Stomach smooth muscle (tissue), 2 donors: ENCODE data around the gene ARSK.
"Not testable (repeated sequence)": the region's sequence is repeated elsewhere in the genome, so short reads cannot be mapped to it uniquely, and the experiment has no call there.

ENCODE experiments used
- H3K27ac ChIP-seq: one replicate; pipeline ENCODE4 v1.7.0; 2013; ENCODE audit warnings: mild to moderate bottlenecking, low read length, inconsistent platforms
- H3K27me3 ChIP-seq, 2 donors: one replicate each; pipeline ENCODE4 v1.7.0; 2013; ENCODE audit warnings: low read length in 2 of 2; ENCODE audit not compliant: insufficient read depth in 2 of 2, control insufficient read depth in 1 of 2
- H3K36me3 ChIP-seq, 2 donors: one replicate each; pipeline ENCODE4 v1.7.0; 2013; ENCODE audit warnings: low read length in 2 of 2; ENCODE audit not compliant: control insufficient read depth in 2 of 2, insufficient read depth in 2 of 2
- H3K4me1 ChIP-seq: one replicate; pipeline ENCODE4 v1.7.0; 2013; ENCODE audit warnings: low read length; ENCODE audit not compliant: control insufficient read depth, insufficient read depth
- H3K4me3 ChIP-seq, 2 donors: one replicate each; pipeline ENCODE4 v1.7.0; 2013; ENCODE audit warnings: low read length in 2 of 2
- H3K9ac ChIP-seq, 2 donors: one replicate each; pipeline ENCODE4 v1.7.0; 2013; ENCODE audit warnings: low read length in 2 of 2, mild to moderate bottlenecking in 1 of 2
- H3K9me3 ChIP-seq, 2 donors: one replicate each; pipeline ENCODE4 v1.7.0; 2013; ENCODE audit warnings: low read length in 2 of 2; ENCODE audit not compliant: control insufficient read depth in 2 of 2
- donor health status: healthy.
- donor health status: Pancreatic carcinoma.

Gene ARSK

DNA sequence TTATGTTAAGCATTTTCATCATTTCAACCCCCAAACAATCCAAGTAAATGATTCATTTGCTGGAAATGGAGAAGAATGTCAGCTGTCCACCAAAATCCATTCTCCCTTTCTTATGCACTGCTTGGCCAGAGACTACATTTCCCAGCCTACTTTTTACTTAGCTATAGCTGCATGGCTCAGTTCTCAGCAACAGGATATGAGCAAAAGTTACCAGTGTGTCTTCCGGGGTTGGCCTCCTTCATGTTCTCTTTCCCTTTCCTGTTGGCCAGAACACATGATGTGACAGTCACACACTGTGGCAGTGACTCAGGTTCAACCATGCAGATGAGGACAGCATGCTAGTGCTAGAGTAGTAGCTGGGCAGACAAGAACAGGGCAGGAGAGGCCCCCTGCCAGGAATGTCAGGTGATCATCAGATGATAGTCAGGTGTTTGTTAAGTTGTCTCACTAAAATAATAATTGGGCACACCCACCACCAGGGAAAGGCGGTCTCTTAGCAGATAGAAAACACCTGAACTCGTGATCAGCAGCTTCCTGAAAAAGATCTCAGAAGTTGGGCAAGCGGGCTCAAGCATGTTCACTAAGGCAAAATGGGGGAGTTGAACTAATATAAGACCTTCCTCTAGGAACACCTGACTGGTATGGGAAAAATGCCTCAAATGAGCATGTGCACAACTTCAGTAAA, 77.2 kb downstream of the ARSK start:
- no peaks in the 10 kb centered on the region for H3K27me3 ChIP-seq
- H3K4me1 ChIP-seq = no peaks in the 10 kb centered on the region
- H3K36me3 ChIP-seq = no peaks in the 10 kb centered on the region
- no peaks in the 10 kb centered on the region for H3K9me3 ChIP-seq
- no peak overlapping the region for H3K4me3 ChIP-seq
- no peak overlapping the region for H3K9ac ChIP-seq
- H3K27ac ChIP-seq = no peak overlapping the region

DNA sequence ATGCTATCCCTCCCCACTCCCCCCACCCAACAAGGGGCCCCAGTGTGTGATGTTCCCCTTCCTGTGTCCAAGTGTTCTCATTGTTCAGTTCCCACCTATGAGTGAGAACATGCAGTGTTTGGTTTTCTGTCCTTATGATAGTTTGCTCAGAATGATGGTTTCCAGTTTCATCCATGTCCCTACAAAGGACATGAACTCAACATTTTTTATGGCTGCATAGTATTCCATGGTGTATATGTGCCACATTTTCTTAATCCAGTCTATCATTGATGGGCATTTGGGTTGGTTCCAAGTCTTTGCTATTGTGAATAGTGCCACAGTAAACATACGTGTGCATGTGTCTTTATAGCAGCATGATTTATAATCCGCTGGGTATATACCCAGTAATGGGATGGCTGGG, 78.0 kb downstream of the ARSK start:
- H3K4me1 ChIP-seq, H3K36me3 ChIP-seq, H3K27me3 ChIP-seq, H3K9me3 ChIP-seq, H3K27ac ChIP-seq, H3K4me3 ChIP-seq, H3K9ac ChIP-seq: not testable (repeated sequence)

DNA sequence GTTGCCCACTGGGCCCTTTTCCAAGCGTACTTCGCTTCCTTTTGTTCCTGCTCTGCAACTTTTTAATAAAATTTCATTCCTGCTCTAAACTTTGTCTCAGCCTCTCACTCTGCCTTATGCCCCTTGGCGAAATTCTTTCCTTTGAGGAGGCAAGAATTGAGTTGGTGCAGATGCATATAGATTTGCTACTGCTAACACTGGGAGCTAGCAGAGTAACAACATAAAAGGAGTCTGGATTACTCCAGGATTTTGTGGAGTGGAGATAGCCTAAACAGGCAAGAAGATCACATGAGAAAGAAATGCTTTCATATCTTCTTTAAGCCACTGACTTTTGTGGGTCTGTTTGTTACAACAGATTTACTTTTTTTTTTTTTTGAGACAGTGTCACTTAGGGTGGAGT, 78.8 kb downstream of the ARSK start:
- Histone ChIP-seq H3K27ac (no peak overlapping the region), H3K4me1 (no peaks in the 10 kb centered on the region), H3K9ac (no peak overlapping the region), H3K27me3 (no peaks in the 10 kb centered on the region), H3K4me3 (no peak overlapping the region), H3K36me3 (no peaks in the 10 kb centered on the region), H3K9me3 (no peaks in the 10 kb centered on the region)

DNA sequence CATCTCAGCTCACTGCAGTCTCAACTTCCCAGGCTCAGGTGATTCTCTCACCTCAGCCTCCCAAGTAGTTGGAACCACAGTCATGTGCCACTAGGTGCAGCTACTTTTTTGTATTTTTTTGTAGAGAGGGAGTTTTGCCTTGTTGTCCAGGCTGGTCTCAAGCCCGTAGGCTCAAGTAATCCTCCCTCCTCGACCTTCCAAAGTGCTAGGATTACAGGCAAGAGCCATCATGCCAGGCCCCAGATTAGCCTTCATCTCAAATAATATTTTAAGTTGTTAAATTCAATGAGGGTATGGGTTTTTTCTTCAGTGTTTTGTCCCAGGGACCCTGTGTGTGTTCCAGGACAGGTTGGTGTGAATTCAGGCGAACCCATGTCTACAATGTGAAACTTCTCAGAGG, 79.2 kb downstream of the ARSK start:
- H3K4me1 ChIP-seq = no peaks in the 10 kb centered on the region
- no peak overlapping the region for H3K9ac ChIP-seq
- no peak overlapping the region for H3K4me3 ChIP-seq
- no peaks in the 10 kb centered on the region for H3K36me3 ChIP-seq
- H3K27me3 ChIP-seq = no peaks in the 10 kb centered on the region
- H3K9me3 ChIP-seq = no peaks in the 10 kb centered on the region
- no peak overlapping the region for H3K27ac ChIP-seq

DNA sequence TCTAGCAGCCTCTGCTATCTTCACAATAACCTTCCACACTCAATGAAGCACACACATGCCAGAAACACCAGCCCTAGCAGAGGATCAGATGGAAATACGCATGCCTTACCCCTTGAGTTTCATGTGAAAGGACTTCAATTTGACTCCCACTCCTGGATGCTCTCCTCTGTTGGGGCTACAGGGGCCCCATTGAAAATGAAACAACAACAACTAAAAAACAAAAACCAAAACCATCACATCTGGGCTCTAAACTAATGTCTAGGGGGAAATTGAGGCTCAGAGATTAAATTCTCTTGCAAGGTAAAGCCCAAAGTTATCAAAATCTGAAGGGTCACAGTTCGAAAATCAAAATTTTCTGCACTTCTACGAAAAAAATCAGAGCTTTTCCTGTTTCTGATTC, 83.7 kb downstream of the ARSK start:
- H3K9ac ChIP-seq = no peak overlapping the region
- no peaks in the 10 kb centered on the region for H3K4me1 ChIP-seq
- H3K9me3 ChIP-seq = no peaks in the 10 kb centered on the region
- no peaks in the 10 kb centered on the region for H3K27me3 ChIP-seq
- H3K27ac ChIP-seq = no peak overlapping the region
- H3K36me3 ChIP-seq = no peaks in the 10 kb centered on the region
- no peak overlapping the region for H3K4me3 ChIP-seq

DNA sequence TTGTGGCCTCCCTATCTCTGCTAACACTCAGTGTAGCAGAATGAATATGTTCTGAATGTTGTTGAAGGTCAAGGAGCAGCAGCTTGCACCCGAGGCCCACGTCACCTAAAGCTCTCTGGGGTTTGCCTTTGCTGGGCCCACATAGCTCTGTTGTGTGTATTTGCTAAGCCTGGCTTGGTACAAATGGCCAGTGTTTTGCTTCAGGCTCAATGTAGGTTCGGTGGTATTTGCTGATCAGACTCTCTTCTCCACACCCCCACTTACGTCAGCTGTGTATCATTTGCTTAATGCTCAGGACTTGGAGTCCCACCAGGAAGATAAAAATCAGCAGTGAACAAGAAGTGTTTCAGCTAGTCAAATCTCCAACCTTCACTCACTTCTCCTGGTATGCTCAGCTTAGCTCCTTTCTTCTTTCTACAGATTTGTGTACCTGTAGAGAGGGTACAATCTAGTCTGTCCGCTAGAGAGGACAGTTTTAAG, 86.9 kb downstream of the ARSK start:
- no peaks in the 10 kb centered on the region for H3K9me3 ChIP-seq

DNA sequence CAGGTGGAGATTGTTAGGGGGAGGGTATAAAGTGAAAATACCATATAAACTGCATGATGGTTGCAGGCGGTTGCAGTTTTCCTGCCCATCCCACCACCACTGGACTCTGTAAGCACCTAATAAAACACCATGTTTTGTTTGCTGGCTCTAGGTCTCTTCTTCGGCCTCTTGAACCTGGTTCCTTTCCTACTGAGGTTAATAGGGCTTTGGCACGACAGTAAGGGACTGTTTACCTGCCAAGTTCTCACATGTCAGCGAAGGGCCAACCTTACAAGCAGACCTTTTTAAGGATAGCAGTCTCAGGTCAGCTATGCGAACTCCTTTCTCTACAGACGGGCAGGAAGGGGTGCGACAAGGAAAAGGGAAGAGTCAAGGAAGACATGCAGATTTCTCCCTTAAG, 88.3 kb downstream of the ARSK start:
- no peaks in the 10 kb centered on the region for H3K9me3 ChIP-seq
- H3K27me3 ChIP-seq = no peaks in the 10 kb centered on the region
- no peak overlapping the region for H3K27ac ChIP-seq
- H3K9ac ChIP-seq = no peak overlapping the region
- no peaks in the 10 kb centered on the region for H3K36me3 ChIP-seq
- H3K4me1 ChIP-seq = no peaks in the 10 kb centered on the region
- no peak overlapping the region for H3K4me3 ChIP-seq

More for the DNA sequence above, 86.9 kb downstream of the ARSK start:
- Histone ChIP-seq H3K9ac (no peak overlapping the region), H3K36me3 (no peaks in the 10 kb centered on the region), H3K4me3 (no peak overlapping the region), H3K27ac (no peak overlapping the region), H3K27me3 (no peaks in the 10 kb centered on the region), H3K4me1 (no peaks in the 10 kb centered on the region)

DNA sequence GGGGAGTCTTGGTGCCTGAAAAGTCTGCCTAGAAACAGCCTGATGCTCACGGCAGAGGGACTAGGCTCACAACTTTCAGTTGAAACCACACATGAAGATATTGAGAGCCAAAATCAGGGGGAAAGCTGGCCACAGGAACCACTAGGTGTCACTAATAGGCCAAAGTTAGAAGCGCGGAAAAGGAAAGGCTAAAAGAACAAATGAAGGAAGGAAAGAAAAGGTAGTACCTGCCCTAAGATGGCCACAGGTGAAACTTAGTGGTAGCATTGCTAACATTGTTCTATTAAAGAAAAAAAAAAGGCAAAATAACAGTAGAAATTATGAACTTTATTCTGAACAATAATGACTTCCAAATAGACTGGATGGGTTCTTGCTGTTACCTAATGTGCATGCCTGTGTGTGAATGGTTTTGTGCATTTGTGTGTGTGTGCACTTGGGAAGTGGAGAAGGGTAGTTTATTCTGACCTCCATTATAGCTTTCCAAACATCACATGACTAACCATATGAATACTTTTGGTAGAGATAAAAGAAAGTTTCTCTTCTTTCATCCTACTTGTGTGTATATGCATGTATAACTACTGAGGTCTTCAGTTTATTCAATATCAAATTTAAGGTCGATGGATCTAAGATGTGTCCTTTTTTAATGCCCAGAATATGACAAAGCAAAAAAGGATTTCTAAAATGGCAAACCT, 89.6 kb downstream of the ARSK start:
- Histone ChIP-seq H3K9me3 (no peaks in the 10 kb centered on the region), H3K4me1 (no peaks in the 10 kb centered on the region), H3K9ac (peak overlapping the region in 1 of 2 donors; percentile 7), H3K27ac (no peak overlapping the region), H3K4me3 (no peak overlapping the region), H3K27me3 (no peaks in the 10 kb centered on the region), H3K36me3 (no peaks in the 10 kb centered on the region)

DNA sequence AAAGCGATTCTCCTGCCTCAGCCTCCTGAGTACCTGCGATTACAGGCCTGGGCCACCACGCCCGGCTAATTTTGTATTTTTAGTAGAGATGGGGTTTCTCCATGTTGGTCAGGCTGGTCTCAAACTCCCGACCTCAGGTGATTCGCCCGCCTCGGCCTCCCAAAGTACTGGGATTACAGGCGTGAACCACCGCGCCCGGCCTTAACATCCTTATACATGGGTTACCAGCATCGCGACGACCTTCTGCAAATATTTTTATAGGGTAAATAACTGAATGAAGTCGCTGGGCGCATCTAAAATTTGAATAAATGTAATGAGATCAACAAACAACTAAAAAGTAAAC, 91.3 kb downstream of the ARSK start:
- Histone ChIP-seq H3K9ac (peak overlapping the region in 1 of 2 donors; percentile 16), H3K27ac (peak overlapping the region; percentile 96), H3K4me3 (peak overlapping the region; percentile 26 to 36)
- not testable (repeated sequence) for H3K27me3 ChIP-seq, H3K36me3 ChIP-seq, H3K4me1 ChIP-seq, H3K9me3 ChIP-seq

DNA sequence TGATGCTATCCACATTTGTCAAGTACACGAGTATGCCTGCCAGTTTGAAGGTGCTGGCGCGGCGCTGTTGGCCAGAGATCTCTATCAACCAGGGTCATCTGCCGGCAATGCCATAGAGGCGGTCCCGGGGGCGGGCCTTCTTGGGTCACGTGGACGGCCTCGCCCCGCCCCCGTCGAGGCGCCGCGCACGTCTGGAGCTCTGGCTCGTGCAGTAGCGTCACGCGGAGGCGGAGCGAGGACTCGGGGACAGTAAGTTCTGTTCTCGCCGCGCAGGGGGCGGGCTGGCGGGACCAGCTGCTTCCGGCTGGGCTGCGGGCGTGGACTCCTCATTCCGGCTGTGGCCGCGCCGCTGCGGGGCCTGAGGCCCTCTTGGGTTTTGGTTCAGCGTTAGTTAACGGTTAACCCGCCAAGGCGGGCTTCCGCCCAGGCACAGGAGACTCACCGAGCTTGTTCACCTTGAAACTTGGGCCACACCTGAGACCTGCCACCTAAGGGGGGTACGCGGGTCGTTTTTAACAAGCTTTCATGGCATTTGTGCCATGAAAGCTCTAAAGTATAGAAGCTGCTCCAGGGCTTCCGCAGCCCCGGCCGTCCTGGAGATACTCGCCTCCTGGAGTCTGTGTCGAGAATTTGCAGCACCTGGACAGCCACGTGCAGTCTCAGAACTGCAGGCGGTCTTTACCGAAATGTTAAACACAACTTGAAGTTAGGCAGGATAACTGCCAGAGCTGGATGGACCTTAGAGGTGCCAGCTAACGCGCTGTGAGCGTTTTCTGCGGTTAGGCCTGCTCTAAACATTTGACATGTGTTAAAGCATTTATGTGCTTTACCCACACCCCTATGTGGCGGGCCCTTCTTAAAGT, 91.9 kb downstream of the ARSK start, which contains the start of gene RFESD:
Gene RFESD (plus strand): TSS at position 209 of the 863 bp plus-strand sequence. CDS start 5,495 bp downstream, outside the sequence.
- H3K9me3 ChIP-seq = no peaks in the 10 kb centered on the region
- H3K9ac ChIP-seq = peak within 1 kb of the TSS; percentile 91 to 99
- no peaks in the 10 kb centered on the region for H3K36me3 ChIP-seq
- no peaks in the 10 kb centered on the region for H3K27me3 ChIP-seq
- peak within 1 kb of the TSS; percentile 96 for H3K27ac ChIP-seq
- peak within 1 kb of the TSS; percentile 77 to 92 for H3K4me3 ChIP-seq
- no peaks in the 10 kb centered on the region for H3K4me1 ChIP-seq
